ENCODE data around the gene LRCH1. TPM values are rescaled to one million over a fixed set of nuclear protein-coding genes. Genes with fewer than 3 reads are reported as not detected.
"Not testable (repeated sequence)": the region's sequence is repeated elsewhere in the genome, so short reads cannot be mapped to it uniquely, and the experiment has no call there.

The LRCH1 gene
- total RNA-seq, 1 experiment from 2014 or later, result 11.7 TPM

GRCh38 chr13:46509981-46510380, 43.0 kb upstream of the LRCH1 start:
- TF ChIP-seq CTCF (IDR thresholded peaks at IDR 0.05; ENCODE audit: unreplicated experiment), result no peak
- no peaks in the 10 kb centered on the region for H3K9me3 Mint-ChIP-seq (ENCODE audit: low read depth, unreplicated experiment)
- CTCF ChIA-PET, result no interaction called here
- no peaks in the 10 kb centered on the region for H3K36me3 Mint-ChIP-seq (ENCODE audit: insufficient read depth, unreplicated experiment)
- H3K4me3 Mint-ChIP-seq (ENCODE audit: low read depth, unreplicated experiment), result no peak overlapping the region
- intact Hi-C loops (cut with micrococcal nuclease; ENCODE audit: unreplicated experiment), result no loop called here
- peaks cover 12% of the 10 kb centered on the region for H3K27me3 Mint-ChIP-seq (ENCODE audit: unreplicated experiment)
- no peak overlapping the region for H3K27ac Mint-ChIP-seq (ENCODE audit: unreplicated experiment)
- no TSS peak for BruUV-seq (replicated peaks)
- no peaks in the 10 kb centered on the region for H3K4me1 Mint-ChIP-seq (ENCODE audit: low read depth, unreplicated experiment)
- DNase-seq, result no peak

GRCh38 chr13:46515803-46516202, 37.2 kb upstream of the LRCH1 start:
- Mint-ChIP-seq H3K4me3 (ENCODE audit: low read depth, unreplicated experiment) (no peak overlapping the region), H3K36me3 (ENCODE audit: insufficient read depth, unreplicated experiment) (no peaks in the 10 kb centered on the region), H3K27ac (ENCODE audit: unreplicated experiment) (no peak overlapping the region), H3K4me1 (ENCODE audit: low read depth, unreplicated experiment) (no peaks in the 10 kb centered on the region), H3K27me3 (ENCODE audit: unreplicated experiment) (peaks cover 38% of the 10 kb centered on the region), H3K9me3 (ENCODE audit: low read depth, unreplicated experiment) (no peaks in the 10 kb centered on the region)
- no peak for TF ChIP-seq CTCF (IDR thresholded peaks at IDR 0.05; ENCODE audit: unreplicated experiment)
- intact Hi-C loops (cut with micrococcal nuclease; ENCODE audit: unreplicated experiment), result no loop called here
- CTCF ChIA-PET, result interaction anchor here (0.6 kb wide), 1 partner anchor 161 kb away, joined by 3 read pairs; no protein-coding TSS in a partner anchor
- DNase-seq, result no peak
- no TSS peak for BruUV-seq (replicated peaks)

- BruUV-seq (replicated peaks), result no TSS peak
- H3K4me3 Mint-ChIP-seq (ENCODE audit: low read depth, unreplicated experiment), result no peak overlapping the region
- TF ChIP-seq CTCF (IDR thresholded peaks at IDR 0.05; ENCODE audit: unreplicated experiment), result no peak
These were observed 36.2 kb upstream of the LRCH1 start for GRCh38 chr13:46516599-46517338.

GRCh38 chr13:46517748-46518147, 35.2 kb upstream of the LRCH1 start:
- CTCF ChIA-PET, result not testable (repeated sequence)

More at GRCh38 chr13:46516599-46517338, 36.2 kb upstream of the LRCH1 start:
- CTCF ChIA-PET, result no interaction called here
- H3K27me3 Mint-ChIP-seq (ENCODE audit: unreplicated experiment), result peaks cover 38% of the 10 kb centered on the region
- no peak for DNase-seq
- H3K4me1 Mint-ChIP-seq (ENCODE audit: low read depth, unreplicated experiment), result no peaks in the 10 kb centered on the region
- no peak overlapping the region for H3K27ac Mint-ChIP-seq (ENCODE audit: unreplicated experiment)
- H3K9me3 Mint-ChIP-seq (ENCODE audit: low read depth, unreplicated experiment), result no peaks in the 10 kb centered on the region
- intact Hi-C loops (cut with micrococcal nuclease; ENCODE audit: unreplicated experiment), result no loop called here
- H3K36me3 Mint-ChIP-seq (ENCODE audit: insufficient read depth, unreplicated experiment), result no peaks in the 10 kb centered on the region

GRCh38 chr13:46519182-46519581, 33.8 kb upstream of the LRCH1 start:
- H3K27me3 Mint-ChIP-seq (ENCODE audit: unreplicated experiment), result peaks cover 32% of the 10 kb centered on the region

More at GRCh38 chr13:46517748-46518147, 35.2 kb upstream of the LRCH1 start:
- H3K27ac Mint-ChIP-seq (ENCODE audit: unreplicated experiment); H3K4me3 Mint-ChIP-seq (ENCODE audit: low read depth, unreplicated experiment); BruUV-seq (replicated peaks); H3K36me3 Mint-ChIP-seq (ENCODE audit: insufficient read depth, unreplicated experiment); intact Hi-C loops (cut with micrococcal nuclease; ENCODE audit: unreplicated experiment); H3K9me3 Mint-ChIP-seq (ENCODE audit: low read depth, unreplicated experiment); H3K4me1 Mint-ChIP-seq (ENCODE audit: low read depth, unreplicated experiment); DNase-seq: not testable (repeated sequence)
- peaks cover 38% of the 10 kb centered on the region for H3K27me3 Mint-ChIP-seq (ENCODE audit: unreplicated experiment)

More at GRCh38 chr13:46519182-46519581, 33.8 kb upstream of the LRCH1 start:
- DNase-seq, result no peak
- Mint-ChIP-seq H3K27ac (ENCODE audit: unreplicated experiment) (no peak overlapping the region), H3K4me1 (ENCODE audit: low read depth, unreplicated experiment) (no peaks in the 10 kb centered on the region), H3K36me3 (ENCODE audit: insufficient read depth, unreplicated experiment) (no peaks in the 10 kb centered on the region), H3K4me3 (ENCODE audit: low read depth, unreplicated experiment) (no peak overlapping the region), H3K9me3 (ENCODE audit: low read depth, unreplicated experiment) (no peaks in the 10 kb centered on the region)
- intact Hi-C loops (cut with micrococcal nuclease; ENCODE audit: unreplicated experiment), result no loop called here
- no TSS peak for BruUV-seq (replicated peaks)
- CTCF ChIA-PET, result no interaction called here
- TF ChIP-seq CTCF (IDR thresholded peaks at IDR 0.05; ENCODE audit: unreplicated experiment), result no peak
